HS-27A (cell line): ENCODE measurements around the gene POLR3GL.

ENCODE experiments used
- DNase-seq: peaks from one replicate; pipeline ENCODE4 v3.0.0-alpha.2; 2012; ENCODE audit warnings: low read depth, missing footprints

POLR3GL gene

GRCh38 chr1:145992958-145993617 lies 28.6 kb downstream of the POLR3GL start:
- no peak for DNase-seq

GRCh38 chr1:145993618-145994390 lies 29.3 kb downstream of the POLR3GL start:
- no peak for DNase-seq

- DNase-seq = no peak
These were observed 30.1 kb downstream of the POLR3GL start for GRCh38 chr1:145994391-145995120.

GRCh38 chr1:145995148-145995881 lies 30.8 kb downstream of the POLR3GL start:
- DNase-seq = no peak

- DNase-seq = no peak
These were observed 31.5 kb downstream of the POLR3GL start for GRCh38 chr1:145995964-145996432.

GRCh38 chr1:145996433-145997015 lies 32.0 kb downstream of the POLR3GL start, which contains the start of gene TXNIP:
TXNIP (minus strand) TSS chr1:145996579; CDS start chr1:145996266, 313 bp downstream.
- DNase-seq = peak; percentile 83

GRCh38 chr1:145997016-145997717 lies 32.7 kb downstream of the POLR3GL start:
- no peak for DNase-seq

- no peak for DNase-seq
These were observed 33.2 kb downstream of the POLR3GL start for GRCh38 chr1:145997718-145998023.

GRCh38 chr1:145999321-146000024 lies 35.0 kb downstream of the POLR3GL start:
- DNase-seq = no peak

- DNase-seq = no peak
These were observed 37.2 kb downstream of the POLR3GL start for GRCh38 chr1:146001709-146002108.

- no peak for DNase-seq
These were observed 43.1 kb downstream of the POLR3GL start for GRCh38 chr1:146007489-146008133.

- DNase-seq = no peak
These were observed 45.7 kb downstream of the POLR3GL start for GRCh38 chr1:146010126-146010738.

- DNase-seq = peak; percentile 65
These were observed 48.4 kb downstream of the POLR3GL start for GRCh38 chr1:146012703-146013558.

- no peak for DNase-seq
These were observed 49.1 kb downstream of the POLR3GL start for GRCh38 chr1:146013559-146013922.

GRCh38 chr1:146016891-146017290 lies 52.4 kb downstream of the POLR3GL start:
- no peak for DNase-seq

GRCh38 chr1:146019231-146020057 lies 55.0 kb downstream of the POLR3GL start:
- DNase-seq = no peak
